Gastroesophageal sphincter (tissue), 4 donors: Measurements from ENCODE around the gene GABARAP. TPM values are rescaled to one million over a fixed set of nuclear protein-coding genes. Genes with fewer than 3 reads are reported as not detected.
A peak's percentile ranks its signal among the peaks of the same experiment; 100 is the strongest.

Experiments
- ATAC-seq: fragments of 150-250 bp; one replicate; pipeline ENCODE4 v1.9.1; 2016; ENCODE audit warnings: mild to moderate bottlenecking, moderate library complexity
- H3K27ac ChIP-seq, 4 donors: fragments of 200-600 bp; sonication (generic) in 3 of 4; 1 replicate in 3 of 4; 2 replicates in 1 of 4; pipeline ENCODE4 v1.5.1; 2016 to 2019
- H3K27me3 ChIP-seq: fragments of 200-600 bp; sonication (generic); one replicate; pipeline ENCODE4 v1.5.1; 2019
- H3K36me3 ChIP-seq, 2 donors: fragments of 200-600 bp; sonication (generic); one replicate each; pipeline ENCODE4 v1.5.1; 2019; ENCODE audit warnings: control low read depth in 1 of 2
- H3K4me1 ChIP-seq, 3 donors: fragments of 200-600 bp; sonication (generic); 1 replicate in 2 of 3; 2 replicates in 1 of 3; pipeline ENCODE4 v1.5.1; 2016 to 2019; ENCODE audit warnings: control low read depth in 2 of 3
- H3K4me3 ChIP-seq, 2 donors: fragments of 200-600 bp; sonication (generic); one replicate each; pipeline ENCODE4 v1.5.1; 2019; ENCODE audit warnings: mild to moderate bottlenecking in 1 of 2, moderate library complexity in 1 of 2
- H3K9me3 ChIP-seq, 3 donors: fragments of 200-600 bp; sonication (generic); one replicate each; pipeline ENCODE4 v1.5.1; 2017 to 2019; ENCODE audit warnings: control low read depth in 2 of 3
- CTCF ChIP-seq, 4 experiments: fragments of 200-600 bp in 2 of 4; fragments of 450-650 bp in 2 of 4; sonication (generic) in 1 of 4; IDR thresholded peaks; one replicate each; pipeline ENCODE4 v1.5.1; 2017 to 2019; ENCODE audit warnings: antibody characterized with exemption in 4 of 4, mild to moderate bottlenecking in 2 of 4, moderate library complexity in 2 of 4
- EP300 ChIP-seq: sonication (generic); formaldehyde crosslinking; IDR thresholded peaks from one replicate; pipeline ENCODE4 v1.6.1; 2017; ENCODE audit warnings: antibody characterized with exemption, mild to moderate bottlenecking
- POLR2A ChIP-seq, 2 donors: fragments of 450-650 bp; IDR thresholded peaks; one replicate each; pipeline ENCODE4 v1.6.1; 2017; ENCODE audit warnings: antibody characterized with exemption in 2 of 2, mild to moderate bottlenecking in 2 of 2, moderate library complexity in 1 of 2
- POLR2AphosphoS5 ChIP-seq: sonication (generic); formaldehyde crosslinking; IDR thresholded peaks from one replicate; pipeline ENCODE4 v1.6.1; 2017; ENCODE audit warnings: antibody characterized with exemption
- WGBS, 2 donors: methylation state at CpG; one replicate each; pipeline ENCODE4 v1.1.5; 2018; ENCODE audit warnings: low coverage in 1 of 2; 5-methylcytosine and 5-hydroxymethylcytosine counted together
- total RNA-seq, 4 donors: library from RNA; depleted of rRNA; stranded (reverse); fragments of >200 nt; gene quantifications; one replicate each; pipeline ENCODE4 v1.1.0, GENCODE V29; 2016

GABARAP gene
- total RNA-seq, 4 donors from 2014 or later: 289 to 437 (median 386) TPM

DNA sequence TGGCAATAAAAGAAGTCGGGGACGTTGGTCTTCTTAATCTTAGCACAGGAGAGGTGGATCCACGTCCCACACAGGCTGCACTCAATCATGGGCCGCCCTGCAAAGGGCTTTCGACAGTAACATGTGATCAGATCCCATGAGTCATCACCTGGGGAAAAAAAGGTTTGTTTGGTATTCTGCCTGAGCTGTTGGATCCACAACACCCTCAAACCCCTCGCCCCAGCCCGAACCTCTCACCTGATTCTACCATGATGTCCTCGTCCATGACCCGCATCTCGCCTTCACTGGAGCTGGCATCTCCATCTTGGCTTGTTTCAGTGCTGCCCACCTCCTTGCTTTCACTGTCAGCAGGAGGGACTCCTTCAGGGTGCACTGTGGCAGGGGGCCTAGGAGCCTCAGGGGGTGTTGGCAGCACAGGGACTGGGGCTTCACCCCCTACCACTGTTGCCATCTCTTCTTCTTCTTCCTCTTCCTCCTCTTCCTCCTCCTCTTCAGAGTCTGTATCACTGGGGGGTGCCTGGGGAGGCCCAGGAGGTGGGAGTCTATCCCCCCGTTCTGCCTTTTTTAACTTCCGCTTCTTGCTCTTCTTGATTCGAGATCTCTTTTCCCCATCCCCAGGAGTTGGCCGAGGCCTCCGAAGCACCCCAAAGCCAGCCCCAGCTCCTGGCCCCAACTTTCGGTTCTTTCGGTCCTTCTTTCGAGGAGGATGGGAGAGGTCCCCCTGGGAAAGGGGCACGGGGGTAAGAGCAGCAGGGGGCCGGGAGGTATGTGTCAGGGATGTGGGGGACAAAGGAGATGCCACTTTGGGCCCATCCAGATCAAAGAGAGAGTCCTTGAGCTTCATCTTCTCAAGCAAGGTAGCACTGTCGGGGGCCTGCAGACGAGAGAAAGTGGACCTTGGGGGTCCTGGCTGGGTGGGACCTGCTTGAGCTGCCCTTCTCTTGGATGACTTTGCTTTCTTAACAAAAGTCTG lies 6.3 kb downstream of the GABARAP start:
- H3K9me3 ChIP-seq: no peaks in the 10 kb centered on the region
- H3K27me3 ChIP-seq: no peaks in the 10 kb centered on the region
- H3K4me3 ChIP-seq: no peak overlapping the region
- H3K4me1 ChIP-seq: peaks cover 3 to 75% (median 33%) of the 10 kb centered on the region in 3 donors
- TF ChIP-seq POLR2AphosphoS5 (no peak), CTCF (IDR thresholded peaks at IDR 0.05) (no peak), EP300 (no peak), POLR2A (IDR thresholded peaks at IDR 0.05) (no peak)
- WGBS, 2 donors: 51 to 64% methylated on average over 6 to 10 of the region's 22 CpGs
- ATAC-seq: no peak
- H3K27ac ChIP-seq: peak overlapping the region in 3 of 4 donors; percentile 94 to 98 (median 96)
- H3K36me3 ChIP-seq: peaks cover 0 to 30% of the 10 kb centered on the region in 2 donors

- Histone ChIP-seq H3K4me1 (peaks cover 0 to 72% (median 20%) of the 10 kb centered on the region in 3 donors), H3K27ac (peak within 1 kb of the TSS; percentile 9 to 93 (median 92)), H3K4me3 (peak within 1 kb of the TSS; percentile 41 to 92), H3K36me3 (peaks cover 0 to 34% of the 10 kb centered on the region in 2 donors), H3K27me3 (no peaks in the 10 kb centered on the region), H3K9me3 (no peaks in the 10 kb centered on the region)
- 0% methylated on average over 1 of the region's 72 CpGs; no CpG with 5 or more reads in 1 of the 2 donors for WGBS, 2 donors
- peak; percentile 68 for ATAC-seq
- TF ChIP-seq POLR2A (IDR thresholded peaks at IDR 0.05): peak; percentile 76 to 81
- peak in 1 of 4 experiments; percentile 15 for TF ChIP-seq CTCF (IDR thresholded peaks at IDR 0.05)
- peak; percentile 72 for TF ChIP-seq POLR2AphosphoS5
- TF ChIP-seq EP300: no peak
Observed at GRCh38 chr17:7234083-7234951, 7.9 kb downstream of the GABARAP start, which contains the start of gene DVL2. Gene DVL2, minus strand, starts transcription at chr17:7234517. Its CDS starts 255 bp downstream, at chr17:7234262.

- Histone ChIP-seq H3K9me3 (no peaks in the 10 kb centered on the region), H3K4me3 (peak overlapping the region; percentile 41 to 92), H3K36me3 (peaks cover 0 to 41% of the 10 kb centered on the region in 2 donors), H3K4me1 (peaks cover 0 to 72% (median 20%) of the 10 kb centered on the region in 3 donors), H3K27ac (peak overlapping the region; percentile 9 to 93 (median 92)), H3K27me3 (no peaks in the 10 kb centered on the region)
- no peak for TF ChIP-seq CTCF (IDR thresholded peaks at IDR 0.05)
- no peak for TF ChIP-seq POLR2AphosphoS5
- TF ChIP-seq POLR2A (IDR thresholded peaks at IDR 0.05): no peak
- no peak for TF ChIP-seq EP300
- WGBS, 2 donors: 0% methylated on average over 6 to 7 of the region's 9 CpGs
- ATAC-seq: no peak
Observed at GRCh38 chr17:7233701-7234082, 8.6 kb downstream of the GABARAP start.

DNA sequence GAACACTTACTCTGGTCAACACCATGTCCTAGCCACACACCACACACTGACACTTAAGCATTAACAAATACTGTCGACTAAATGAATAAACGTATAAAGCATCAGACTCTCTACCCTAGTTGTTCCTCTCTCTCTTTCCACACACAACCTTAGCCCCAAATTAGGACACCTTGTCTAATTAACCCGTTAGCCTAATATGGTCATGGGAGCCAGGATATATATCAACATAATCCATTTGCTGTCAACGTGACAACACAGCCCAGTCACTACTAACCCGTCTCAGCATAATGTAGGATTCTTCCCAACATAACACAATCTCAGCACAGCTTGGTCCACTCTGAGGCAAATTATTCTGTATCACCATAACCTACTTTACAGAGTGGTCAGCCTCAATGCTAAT lies 10.1 kb downstream of the GABARAP start:
- Histone ChIP-seq H3K27ac (no peak overlapping the region), H3K4me3 (no peak overlapping the region), H3K9me3 (no peaks in the 10 kb centered on the region), H3K4me1 (peaks cover 0 to 66% (median 17%) of the 10 kb centered on the region in 3 donors), H3K27me3 (no peaks in the 10 kb centered on the region), H3K36me3 (peaks cover 0 to 56% of the 10 kb centered on the region in 2 donors)
- WGBS, 2 donors: 62 to 72% methylated on average over 5 of the region's 5 CpGs
- TF ChIP-seq POLR2AphosphoS5 (no peak), EP300 (no peak), POLR2A (IDR thresholded peaks at IDR 0.05) (no peak)
- ATAC-seq: no peak

GRCh38 chr17:7229504-7229903 lies 12.7 kb downstream of the GABARAP start:
- no peaks in the 10 kb centered on the region for H3K9me3 ChIP-seq
- peaks cover 0 to 44% (median 12%) of the 10 kb centered on the region in 3 donors for H3K4me1 ChIP-seq
- H3K36me3 ChIP-seq: peaks cover 0 to 63% of the 10 kb centered on the region in 2 donors
- H3K27ac ChIP-seq: no peak overlapping the region
- H3K27me3 ChIP-seq: no peaks in the 10 kb centered on the region
- TF ChIP-seq POLR2AphosphoS5 (no peak), POLR2A (IDR thresholded peaks at IDR 0.05) (no peak), CTCF (IDR thresholded peaks at IDR 0.05) (no peak), EP300 (no peak)
- 86% methylated on average over 9 of the region's 19 CpGs; no CpG with 5 or more reads in 1 of the 2 donors for WGBS, 2 donors
- H3K4me3 ChIP-seq: no peak overlapping the region
- ATAC-seq: no peak
